Stimulated activated CD8-positive, alpha-beta memory T cell treated with anti-CD3 and anti-CD28 coated beads, Interleukin-7, amount 100 ng/mL, for 24 hours (primary cell): Measurements from ENCODE around the gene TACSTD2.
"Not testable (repeated sequence)": the region's sequence is repeated elsewhere in the genome, so short reads cannot be mapped to it uniquely, and the experiment has no call there.

Experiments used
- DNase-seq: peaks from one replicate; pipeline ENCODE4 v3.0.0-alpha.2; 2020; ENCODE audit warnings: low read depth

TACSTD2 gene, protein sequence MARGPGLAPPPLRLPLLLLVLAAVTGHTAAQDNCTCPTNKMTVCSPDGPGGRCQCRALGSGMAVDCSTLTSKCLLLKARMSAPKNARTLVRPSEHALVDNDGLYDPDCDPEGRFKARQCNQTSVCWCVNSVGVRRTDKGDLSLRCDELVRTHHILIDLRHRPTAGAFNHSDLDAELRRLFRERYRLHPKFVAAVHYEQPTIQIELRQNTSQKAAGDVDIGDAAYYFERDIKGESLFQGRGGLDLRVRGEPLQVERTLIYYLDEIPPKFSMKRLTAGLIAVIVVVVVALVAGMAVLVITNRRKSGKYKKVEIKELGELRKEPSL

DNA sequence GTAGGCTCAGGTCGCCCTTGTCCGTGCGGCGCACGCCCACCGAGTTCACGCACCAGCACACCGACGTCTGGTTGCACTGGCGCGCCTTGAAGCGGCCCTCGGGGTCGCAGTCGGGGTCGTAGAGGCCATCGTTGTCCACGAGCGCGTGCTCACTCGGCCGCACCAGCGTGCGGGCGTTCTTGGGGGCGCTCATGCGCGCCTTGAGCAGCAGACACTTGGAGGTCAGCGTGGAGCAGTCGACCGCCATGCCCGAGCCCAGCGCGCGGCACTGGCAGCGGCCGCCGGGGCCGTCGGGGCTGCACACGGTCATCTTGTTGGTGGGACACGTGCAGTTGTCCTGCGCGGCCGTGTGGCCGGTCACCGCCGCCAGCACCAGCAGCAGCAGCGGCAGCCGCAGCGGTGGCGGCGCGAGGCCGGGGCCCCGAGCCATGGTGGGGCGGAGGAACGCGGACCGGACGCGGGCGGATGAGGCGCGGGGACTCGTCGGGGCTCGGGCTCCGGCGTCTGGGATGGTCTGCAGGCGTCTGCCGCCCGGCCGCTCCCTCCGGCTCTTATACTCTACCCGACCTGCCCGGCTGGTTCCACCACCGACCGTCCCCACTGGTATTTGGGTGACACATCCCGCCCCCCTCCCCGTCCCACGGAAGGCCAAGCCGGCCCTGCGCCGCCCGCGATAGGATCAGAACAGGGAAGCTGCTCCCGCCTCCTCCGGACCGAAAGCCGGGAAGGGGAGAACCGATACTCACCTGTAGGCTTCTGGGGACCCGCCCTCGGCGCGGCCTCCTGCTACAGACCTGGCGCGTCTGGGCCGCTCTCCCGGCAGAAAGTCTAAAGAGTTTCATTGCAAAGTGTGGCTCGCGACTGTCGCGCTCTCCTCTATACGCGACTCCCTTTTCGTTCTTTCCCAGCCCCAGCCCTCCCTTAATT lies at the start of gene TACSTD2:
Gene TACSTD2 (minus strand): TSS at position 526 of the 927 bp plus-strand sequence. CDS start 96 bp downstream, at position 430.
- no peak for DNase-seq

DNA sequence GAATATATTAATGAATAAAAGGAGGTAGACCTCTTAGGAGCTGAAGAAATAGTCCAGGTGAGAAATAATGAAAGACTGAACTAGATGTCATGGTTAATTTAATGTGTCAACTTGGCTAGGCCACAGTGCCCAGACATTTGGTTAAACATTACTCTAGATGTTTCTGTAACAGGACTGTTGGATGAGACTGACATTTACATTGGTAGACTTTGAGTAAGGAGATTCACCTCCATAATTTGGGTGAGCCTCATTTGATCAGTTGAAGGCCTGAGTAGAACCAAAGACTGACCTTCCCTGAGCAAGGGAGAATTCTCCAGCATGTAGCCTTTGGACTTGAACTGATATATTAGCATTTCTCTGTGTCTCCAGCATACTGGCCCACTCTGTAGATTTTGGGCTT lies 49.2 kb upstream of the TACSTD2 start:
- DNase-seq: no peak

- DNase-seq: not testable (repeated sequence)
These were observed 46.2 kb upstream of the TACSTD2 start for GRCh38 chr1:58623259-58623658.

GRCh38 chr1:58622571-58622970 lies 45.5 kb upstream of the TACSTD2 start:
- DNase-seq: no peak

- DNase-seq: no peak
These were observed 44.3 kb upstream of the TACSTD2 start for GRCh38 chr1:58621391-58621790.

- no peak for DNase-seq
These were observed 43.9 kb upstream of the TACSTD2 start for GRCh38 chr1:58620926-58621325.

DNA sequence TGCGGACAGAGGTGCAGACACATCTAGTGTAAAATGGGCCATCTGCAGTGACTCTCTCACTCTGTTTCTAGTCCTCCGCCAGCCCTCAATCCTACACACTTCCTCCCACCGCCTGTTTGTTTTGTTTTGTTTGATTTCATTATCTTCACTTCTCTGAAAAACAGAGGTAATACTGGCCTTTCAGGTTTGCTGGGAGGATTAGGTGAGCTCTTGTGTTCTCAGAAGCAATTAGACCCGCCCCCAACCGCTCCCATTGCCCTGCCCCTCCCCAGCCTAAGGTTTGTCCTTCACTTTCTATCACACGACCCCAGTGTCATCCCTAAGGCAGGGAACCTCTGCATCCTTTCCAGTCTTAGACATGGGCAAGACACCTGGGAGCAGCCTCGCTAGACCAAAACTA lies 43.2 kb upstream of the TACSTD2 start:
- no peak for DNase-seq

DNA sequence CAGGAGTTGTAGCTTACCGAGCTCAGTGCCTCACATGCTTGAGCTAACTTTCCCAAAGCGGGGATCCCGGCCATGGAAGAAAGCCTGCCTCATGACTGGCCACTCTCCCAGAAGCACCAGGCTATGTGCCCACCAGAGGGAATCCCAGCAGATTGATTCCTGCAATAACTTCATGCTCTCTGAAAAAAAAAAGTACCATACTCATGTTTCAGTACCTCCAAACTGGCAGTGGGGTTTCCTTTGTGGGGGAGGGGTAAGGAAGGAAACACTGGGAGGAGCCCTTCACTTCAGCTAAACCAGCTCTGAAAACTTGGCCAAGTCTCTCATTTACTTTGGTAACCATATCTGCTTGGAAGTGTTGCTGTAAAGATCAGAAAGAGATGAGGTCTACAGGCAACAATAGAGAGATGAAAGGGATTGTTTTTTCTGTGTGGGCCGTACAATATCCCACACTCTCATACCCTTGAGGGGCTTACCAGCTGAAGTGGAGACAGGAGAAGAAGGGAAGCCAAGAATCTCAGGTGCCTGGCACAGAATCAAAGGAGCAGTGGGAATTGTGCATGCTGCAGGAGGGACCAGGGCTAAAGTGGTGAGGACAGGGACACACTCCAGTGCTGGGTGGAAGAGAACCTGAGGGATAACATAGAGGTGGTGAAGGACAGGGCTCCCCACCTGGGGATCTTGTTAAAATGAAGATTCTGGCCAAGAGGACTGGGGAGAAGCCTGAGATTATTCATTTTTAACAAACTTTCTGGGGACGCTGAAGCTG lies 42.4 kb upstream of the TACSTD2 start:
- no peak for DNase-seq

- no peak for DNase-seq
These were observed 41.3 kb upstream of the TACSTD2 start for GRCh38 chr1:58618303-58618702.

GRCh38 chr1:58611861-58612385 lies 34.9 kb upstream of the TACSTD2 start:
- DNase-seq: no peak

DNA sequence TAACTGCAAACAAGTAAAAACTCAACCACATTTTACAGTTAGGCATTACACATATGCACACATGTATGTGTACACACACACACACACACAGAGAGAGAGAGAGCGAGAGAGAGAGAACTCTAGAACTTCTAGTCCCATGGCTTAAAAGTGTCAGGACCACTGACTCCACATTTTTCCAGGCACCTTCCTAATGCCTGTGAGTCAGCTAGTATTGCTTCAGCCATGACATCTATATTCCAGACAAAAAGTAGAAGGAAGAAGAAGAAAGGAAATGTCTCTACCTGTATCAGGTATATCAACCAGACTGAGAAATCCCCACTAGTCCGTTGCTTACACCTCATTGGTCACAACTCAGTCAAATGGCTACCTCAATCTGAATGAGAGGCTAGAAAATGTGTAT lies 31.9 kb upstream of the TACSTD2 start:
- no peak for DNase-seq

DNA sequence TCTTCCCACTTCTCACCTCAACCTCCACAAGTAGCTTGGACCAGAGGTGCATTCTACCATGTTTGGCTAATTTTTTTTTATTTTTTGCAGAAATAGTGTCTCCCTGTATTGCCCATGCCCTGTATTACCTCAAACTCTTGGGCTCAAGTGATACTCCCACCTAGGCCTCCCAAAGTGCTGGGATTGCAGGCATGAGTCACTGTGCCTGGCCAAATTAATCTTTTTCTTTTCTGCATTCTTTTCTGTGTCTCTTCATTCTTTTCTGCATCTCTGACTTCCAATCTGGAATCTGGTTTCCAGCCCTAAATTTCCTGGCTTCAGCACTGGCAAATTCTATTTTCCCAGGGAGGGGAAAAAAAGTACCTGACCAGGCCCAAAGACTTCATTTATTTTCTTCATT lies 31.2 kb upstream of the TACSTD2 start:
- no peak for DNase-seq

- DNase-seq: no peak
These were observed 30.3 kb upstream of the TACSTD2 start for GRCh38 chr1:58607391-58607790.

DNA sequence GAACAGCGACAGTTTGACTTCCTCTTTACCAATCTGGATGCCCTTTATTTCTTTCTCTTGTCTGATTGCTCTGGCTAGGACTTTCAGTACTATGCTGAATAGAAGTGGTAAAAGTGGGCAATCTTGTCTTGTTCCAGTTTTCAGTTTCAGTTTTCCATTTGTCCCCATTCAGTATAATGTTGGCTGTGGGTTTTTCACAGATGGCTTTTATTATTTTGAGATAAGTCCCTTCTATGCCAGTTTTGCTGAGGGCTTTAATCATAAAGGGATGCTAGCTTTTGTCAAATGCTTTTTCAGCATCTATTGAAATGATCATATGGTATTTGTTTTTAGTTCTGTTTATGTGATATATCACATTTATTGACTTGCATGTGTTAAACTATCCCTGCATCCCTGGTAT lies 24.9 kb upstream of the TACSTD2 start:
- DNase-seq: not testable (repeated sequence)

- no peak for DNase-seq
These were observed 20.9 kb upstream of the TACSTD2 start for GRCh38 chr1:58597996-58598395.

GRCh38 chr1:58597076-58597475 lies 20.0 kb upstream of the TACSTD2 start:
- DNase-seq: no peak

DNA sequence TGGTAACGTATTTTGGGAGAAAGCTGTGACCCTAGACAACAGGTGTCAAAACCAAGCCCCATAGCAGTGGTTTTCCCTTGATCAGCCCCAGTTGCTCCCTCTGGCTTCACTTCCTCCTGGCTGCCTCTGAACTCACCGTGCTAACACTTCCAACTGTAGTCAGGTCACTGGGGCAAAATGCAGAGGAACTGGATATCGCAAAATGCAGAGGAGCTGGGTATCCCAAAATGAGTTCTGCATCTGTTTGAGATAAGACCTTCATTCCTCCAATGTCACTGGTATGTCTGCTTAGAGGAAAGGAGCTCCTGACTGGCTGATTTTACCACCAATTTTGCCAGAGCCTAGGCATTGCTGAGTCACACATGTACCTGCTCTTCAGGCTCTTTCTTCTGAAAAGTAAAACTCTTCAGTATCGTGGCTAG lies 19.6 kb upstream of the TACSTD2 start:
- no peak for DNase-seq

GRCh38 chr1:58594546-58594945 lies 17.5 kb upstream of the TACSTD2 start:
- DNase-seq: no peak

DNA sequence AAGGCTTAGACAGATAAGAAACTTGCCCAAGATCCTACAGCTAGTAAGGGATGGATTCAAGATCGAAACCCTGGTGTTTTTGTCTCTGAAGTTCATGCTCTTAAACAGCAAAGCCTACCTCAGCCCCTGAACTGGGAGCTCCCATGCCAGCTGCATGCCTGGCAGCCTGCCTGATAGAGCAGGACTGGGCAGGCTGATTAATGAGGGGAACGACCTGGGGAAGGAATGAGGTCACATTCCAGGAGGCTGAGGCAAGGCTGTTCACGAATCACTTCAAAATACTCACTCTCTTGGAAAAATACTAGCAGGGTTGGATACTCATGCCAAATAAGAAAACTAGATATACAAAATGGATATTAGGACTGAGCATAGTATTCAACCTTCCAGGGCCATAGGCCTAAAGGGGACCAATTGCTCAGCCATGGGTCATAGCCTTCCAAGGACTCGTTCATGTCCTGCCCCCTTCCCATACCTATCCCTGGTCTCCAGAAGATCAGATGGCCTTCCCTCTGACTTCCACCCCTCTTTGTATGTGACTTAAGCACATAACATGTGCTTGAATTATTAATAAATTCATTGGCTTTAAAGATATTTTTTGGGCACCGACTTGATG lies 15.6 kb upstream of the TACSTD2 start:
- DNase-seq: no peak

- no peak for DNase-seq
These were observed 14.8 kb upstream of the TACSTD2 start for GRCh38 chr1:58591806-58592205.

- DNase-seq: no peak
These were observed 13.0 kb upstream of the TACSTD2 start for GRCh38 chr1:58590019-58590418.

DNA sequence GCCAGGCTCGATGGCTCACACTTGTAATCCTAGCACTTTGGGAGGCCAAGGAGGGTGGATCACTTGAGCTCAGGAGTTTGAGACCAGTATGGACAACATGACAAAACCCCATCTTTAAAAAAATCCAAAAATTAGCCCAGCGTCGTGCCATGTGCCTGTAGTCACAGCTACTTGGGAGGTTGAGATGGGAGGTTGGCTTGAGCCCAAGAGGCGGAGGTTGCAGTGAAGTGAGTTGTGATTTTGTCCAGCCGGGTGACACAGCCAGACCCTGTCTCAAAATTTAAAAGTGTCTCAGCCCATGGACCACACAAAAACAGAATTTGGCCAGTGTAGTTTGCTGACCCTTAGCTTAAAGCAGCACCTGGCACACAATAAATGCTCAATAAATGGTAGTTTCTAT lies 11.3 kb upstream of the TACSTD2 start:
- no peak for DNase-seq
